GM21423 (cell line): ENCODE measurements around the gene KCNQ2.
"Not testable (repeated sequence)": the region's sequence is repeated elsewhere in the genome, so short reads cannot be mapped to it uniquely, and the experiment has no call there.

ENCODE experiments used
- ATAC-seq: cut with Tn5 transposase; IDR thresholded peaks from one replicate; pipeline ENCODE4 v1.9.1; 2021; ENCODE audit warnings: mild to moderate bottlenecking, moderate library complexity; ENCODE audit not compliant: unreplicated experiment

KCNQ2 gene

GRCh38 chr20:63491078-63491477, 18.6 kb upstream of the KCNQ2 start:
- ATAC-seq, result no peak

DNA sequence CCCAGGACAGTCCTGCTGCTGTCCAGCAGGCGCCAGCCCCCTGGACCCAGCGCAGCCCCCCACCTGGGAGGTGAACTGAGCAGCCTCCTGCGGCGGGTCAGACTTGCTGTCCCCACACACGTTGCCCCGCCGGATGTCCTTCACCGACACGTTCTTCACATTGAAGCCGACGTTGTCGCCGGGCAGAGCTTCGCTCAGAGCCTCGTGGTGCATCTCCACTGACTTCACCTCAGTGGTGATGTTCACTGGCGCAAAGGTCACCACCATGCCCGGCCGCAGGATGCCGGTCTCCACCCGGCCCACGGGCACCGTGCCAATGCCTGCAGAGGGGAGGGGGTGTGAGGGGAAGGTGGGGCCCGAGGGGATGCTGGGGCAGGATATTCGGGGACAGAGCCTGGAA, 18.0 kb upstream of the KCNQ2 start:
- no peak for ATAC-seq

GRCh38 chr20:63488315-63489251, 16.1 kb upstream of the KCNQ2 start:
- no peak for ATAC-seq

DNA sequence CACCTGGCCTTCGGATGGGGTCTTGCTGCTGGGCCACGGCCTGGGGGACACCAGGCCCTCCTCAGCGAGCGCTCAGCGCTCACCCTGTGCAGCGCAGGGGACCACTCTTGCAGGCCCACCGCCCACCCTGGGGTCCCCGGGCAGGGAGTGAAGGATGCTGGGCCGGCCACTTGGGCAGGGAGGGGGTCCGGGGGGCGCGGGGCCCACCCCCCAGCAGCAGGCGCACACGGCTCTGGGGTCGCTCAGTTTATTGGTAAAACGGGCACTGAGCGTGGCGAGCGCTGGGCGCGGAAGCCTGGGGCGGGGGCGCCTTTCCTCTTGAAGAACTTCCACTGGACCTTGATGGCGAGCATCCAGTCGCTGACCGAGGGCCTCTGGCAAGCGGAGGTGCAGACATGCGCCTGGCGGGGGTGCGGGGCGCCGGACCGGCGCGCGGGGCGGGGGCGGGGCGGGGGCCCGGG, 15.4 kb upstream of the KCNQ2 start:
- no peak for ATAC-seq

DNA sequence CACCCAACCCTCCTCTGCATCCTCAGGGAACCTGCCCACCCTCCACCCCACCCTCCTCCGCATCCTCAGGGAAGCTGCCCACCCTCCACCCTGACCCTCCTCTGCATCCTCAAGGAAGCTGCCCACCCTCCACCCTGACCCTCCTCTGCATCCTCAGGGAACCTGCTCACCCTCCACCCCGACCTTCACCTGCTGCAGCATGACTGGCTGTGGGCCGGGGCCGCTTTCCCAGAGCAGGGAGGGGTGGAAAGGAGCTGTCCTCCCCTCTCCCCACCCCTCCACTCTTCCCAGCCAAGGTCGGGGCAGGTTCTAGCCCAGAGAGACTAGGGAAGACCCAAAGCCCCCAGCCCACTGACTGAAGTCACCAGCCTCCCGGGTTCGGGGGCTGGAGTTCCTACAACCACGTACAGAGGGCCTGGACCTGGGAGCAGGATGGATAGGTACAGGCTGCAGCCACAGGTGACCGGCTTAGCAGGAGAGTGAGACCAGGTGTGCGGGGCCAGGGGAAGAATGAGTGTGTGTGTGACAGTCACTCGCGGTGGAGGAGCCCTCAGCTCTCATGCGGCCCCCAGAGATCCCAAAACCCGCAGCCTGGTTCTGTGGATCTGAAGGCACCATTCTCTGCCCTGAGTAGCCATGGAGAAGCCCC, 14.8 kb upstream of the KCNQ2 start:
- no peak for ATAC-seq

- ATAC-seq, result no peak
Observed at GRCh38 chr20:63486300-63486855, 13.9 kb upstream of the KCNQ2 start.

DNA sequence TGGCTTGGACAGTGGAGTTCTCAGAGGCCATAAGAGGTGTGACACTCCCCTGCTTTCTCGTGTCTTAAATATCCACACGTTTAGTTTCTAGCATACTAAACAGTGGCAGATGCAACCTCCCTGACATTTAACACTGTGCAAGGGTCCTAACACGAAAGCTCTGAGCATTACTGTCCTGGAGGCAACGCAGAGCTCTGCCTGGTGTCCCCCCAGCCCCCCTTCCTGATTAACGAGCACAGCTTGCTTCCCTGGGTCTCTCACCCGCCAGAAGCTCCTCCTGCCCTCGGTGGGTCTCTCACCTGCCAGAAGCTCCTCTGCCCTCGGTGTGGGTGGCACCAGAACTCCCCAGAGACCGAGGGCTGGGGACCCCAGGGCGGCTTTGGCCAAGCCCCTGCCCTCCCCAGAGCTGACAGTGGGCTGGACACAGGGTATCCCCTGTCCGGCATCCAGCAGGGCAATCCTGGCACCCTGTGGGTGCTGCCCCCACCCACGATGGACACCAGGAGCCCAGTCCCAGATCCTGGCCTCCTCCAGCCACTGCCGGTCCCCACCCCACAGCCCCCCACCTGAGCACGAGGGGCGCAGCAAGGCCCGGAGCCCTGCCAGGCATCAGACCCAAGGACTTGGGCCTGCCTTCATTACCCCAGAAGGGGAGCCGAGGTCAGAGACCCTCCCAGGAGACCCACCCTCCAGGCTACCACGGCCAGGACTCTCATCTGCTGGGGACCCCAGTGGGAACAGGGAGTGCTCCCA, 12.4 kb upstream of the KCNQ2 start:
- no peak for ATAC-seq

- ATAC-seq, result no peak
Observed at GRCh38 chr20:63484236-63484635, 11.8 kb upstream of the KCNQ2 start.

GRCh38 chr20:63483834-63484233, 11.4 kb upstream of the KCNQ2 start:
- no peak for ATAC-seq

GRCh38 chr20:63482021-63482587, 9.6 kb upstream of the KCNQ2 start:
- ATAC-seq, result no peak

GRCh38 chr20:63481503-63481902, 9.0 kb upstream of the KCNQ2 start:
- ATAC-seq, result no peak

GRCh38 chr20:63479695-63480419, 7.4 kb upstream of the KCNQ2 start:
- ATAC-seq, result not testable (repeated sequence)

- ATAC-seq, result no peak
Observed at GRCh38 chr20:63478346-63479302, 6.2 kb upstream of the KCNQ2 start.

- no peak for ATAC-seq
Observed at GRCh38 chr20:63477944-63478343, 5.5 kb upstream of the KCNQ2 start.

- ATAC-seq, result no peak
Observed at GRCh38 chr20:63477061-63477616, 4.7 kb upstream of the KCNQ2 start.

GRCh38 chr20:63475209-63475608, 2.8 kb upstream of the KCNQ2 start:
- ATAC-seq, result no peak

DNA sequence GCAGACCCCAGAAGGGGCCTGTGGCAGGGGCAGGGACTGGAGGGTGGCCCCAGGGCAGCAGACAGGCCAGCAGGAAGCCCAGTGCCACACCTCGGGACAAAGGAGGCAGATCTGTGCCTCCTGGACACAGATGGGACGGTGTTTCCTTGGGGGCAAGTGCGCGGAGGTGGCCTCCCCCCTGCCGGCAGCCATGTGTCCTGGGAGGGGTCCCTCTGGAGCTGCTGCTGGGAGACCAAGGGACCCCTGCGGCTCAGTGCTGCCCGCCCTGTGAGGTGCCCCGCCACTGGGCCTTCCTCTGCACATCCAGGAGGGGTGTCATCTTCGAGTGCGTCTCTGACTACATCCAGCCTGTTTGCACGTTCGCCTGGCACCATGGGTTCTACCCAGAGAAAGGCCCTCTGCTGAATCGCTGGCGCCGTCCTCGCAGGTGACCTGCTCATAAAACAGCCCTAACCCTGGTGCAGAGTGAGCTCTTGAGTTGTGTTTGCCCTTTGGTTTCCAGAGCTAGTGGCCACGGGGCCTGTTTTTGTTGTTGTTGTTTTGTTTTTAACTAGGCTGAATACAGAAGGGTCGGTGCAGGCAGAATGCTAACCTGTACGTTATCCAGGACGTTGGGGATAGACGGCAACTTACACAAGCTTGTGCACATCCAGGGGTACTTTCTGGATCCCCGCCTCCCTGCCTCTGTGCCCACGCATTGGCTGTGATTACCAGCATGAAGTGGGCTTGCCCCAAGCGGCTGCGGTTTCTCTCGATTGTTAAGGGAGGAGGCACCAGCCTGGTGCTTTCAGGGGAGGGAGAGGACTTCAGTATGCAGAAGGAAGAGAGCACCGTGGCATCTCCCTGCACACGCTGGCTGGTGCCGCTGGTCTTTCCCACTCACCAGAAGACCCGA, 1.3 kb upstream of the KCNQ2 start:
- no peak for ATAC-seq
